Duodenal mucosa (tissue), 2 donors: ENCODE results near the gene ZNF629.

ENCODE experiments used
- H3K27ac ChIP-seq: one replicate; pipeline ENCODE4 v1.7.0; 2013; ENCODE audit warnings: low read depth, low read length
- H3K27me3 ChIP-seq, 2 donors: one replicate each; pipeline ENCODE4 v1.7.0; 2013; ENCODE audit warnings: low read length in 2 of 2, control low read depth in 1 of 2; ENCODE audit not compliant: insufficient read depth in 2 of 2, control insufficient read depth in 1 of 2
- H3K36me3 ChIP-seq, 2 donors: one replicate each; pipeline ENCODE4 v1.7.0; 2013; ENCODE audit warnings: low read length in 2 of 2, control low read depth in 1 of 2; ENCODE audit not compliant: insufficient read depth in 2 of 2, control insufficient read depth in 1 of 2
- H3K4me1 ChIP-seq, 2 donors: one replicate each; pipeline ENCODE4 v1.7.0; 2013; ENCODE audit warnings: low read length in 2 of 2, control low read depth in 1 of 2; ENCODE audit not compliant: insufficient read depth in 2 of 2, control insufficient read depth in 1 of 2
- H3K4me3 ChIP-seq, 2 donors: one replicate each; pipeline ENCODE4 v1.7.0; 2013; ENCODE audit warnings: low read length in 2 of 2, low read depth in 1 of 2
- H3K9ac ChIP-seq, 2 donors: one replicate each; pipeline ENCODE4 v1.7.0; 2013; ENCODE audit warnings: low read length in 2 of 2, low read depth in 1 of 2
- H3K9me3 ChIP-seq, 2 donors: one replicate each; pipeline ENCODE4 v1.7.0; 2013; ENCODE audit warnings: low read length in 2 of 2, control low read depth in 1 of 2; ENCODE audit not compliant: control insufficient read depth in 1 of 2

The ZNF629 gene

GRCh38 chr16:30786115-30786935 lies 680 bp downstream of the ZNF629 start:
- Histone ChIP-seq H3K27ac (no peak overlapping the region), H3K4me3 (peak overlapping the region; percentile 88 to 91), H3K36me3 (peaks cover 5 to 19% of the 10 kb centered on the region in 2 donors), H3K4me1 (peaks cover 11 to 17% of the 10 kb centered on the region in 2 donors), H3K9ac (peak overlapping the region in 1 of 2 donors; percentile 80), H3K9me3 (no peaks in the 10 kb centered on the region), H3K27me3 (no peaks in the 10 kb centered on the region)

DNA sequence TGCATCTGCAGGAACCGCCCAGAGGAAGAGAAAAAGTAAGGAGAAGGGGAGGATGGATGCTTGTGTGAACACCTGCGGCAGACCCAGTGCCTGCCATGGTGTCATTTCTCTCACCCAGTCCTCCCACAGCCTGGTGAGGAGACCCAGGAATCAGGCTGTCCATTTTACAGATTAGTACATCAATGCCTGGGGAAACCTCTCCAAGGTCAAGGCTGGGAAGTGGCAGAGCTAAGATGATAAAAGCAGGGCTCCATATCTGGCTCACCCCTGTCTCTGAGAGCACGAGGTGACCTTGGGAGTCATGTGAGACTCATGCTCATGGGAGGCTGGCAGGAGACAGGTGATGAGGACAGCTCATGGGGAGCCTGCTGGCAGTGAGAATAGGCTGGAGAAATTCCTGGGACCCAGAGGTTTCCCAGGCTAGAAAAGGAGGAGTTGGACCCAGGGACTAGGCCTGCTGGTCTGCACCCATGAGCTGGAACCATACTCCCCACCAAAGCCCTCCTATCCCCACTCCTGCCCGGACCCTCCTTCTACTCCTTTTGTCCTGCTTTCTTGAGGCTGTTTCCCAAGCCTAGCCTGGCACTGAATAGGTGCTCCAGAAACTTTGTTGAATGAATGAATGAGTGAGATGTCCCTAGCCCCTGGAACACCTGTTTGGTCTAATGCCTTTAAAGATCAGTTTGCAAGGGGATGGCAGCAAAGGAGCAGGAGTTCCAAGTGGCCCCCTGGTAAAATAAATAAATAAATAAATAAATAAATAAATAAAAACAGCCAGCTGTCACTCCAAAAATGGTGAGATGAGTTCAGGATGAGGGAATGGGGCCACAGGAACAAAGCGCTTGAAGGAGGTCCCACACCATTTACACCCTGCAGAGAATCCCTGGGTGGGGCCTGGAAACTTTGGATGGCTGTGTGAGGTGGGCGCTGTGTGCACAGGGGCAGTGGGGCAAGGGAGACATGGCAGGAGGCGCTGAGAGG lies 1.6 kb downstream of the ZNF629 start:
- peak overlapping the region in 1 of 2 donors; percentile 59 for H3K9ac ChIP-seq

GRCh38 chr16:30784215-30784614 lies 2.8 kb downstream of the ZNF629 start:
- Histone ChIP-seq H3K9ac (no peak overlapping the region), H3K36me3 (peaks cover 5 to 25% of the 10 kb centered on the region in 2 donors), H3K9me3 (no peaks in the 10 kb centered on the region), H3K27me3 (no peaks in the 10 kb centered on the region), H3K27ac (no peak overlapping the region), H3K4me1 (peaks cover 11 to 17% of the 10 kb centered on the region in 2 donors), H3K4me3 (no peak overlapping the region)

More for the DNA sequence above, 1.6 kb downstream of the ZNF629 start:
- no peaks in the 10 kb centered on the region for H3K27me3 ChIP-seq
- H3K4me3 ChIP-seq: peak overlapping the region; percentile 78 to 91
- H3K36me3 ChIP-seq: peaks cover 5 to 20% of the 10 kb centered on the region in 2 donors
- no peak overlapping the region for H3K27ac ChIP-seq
- peaks cover 11 to 17% of the 10 kb centered on the region in 2 donors for H3K4me1 ChIP-seq
- no peaks in the 10 kb centered on the region for H3K9me3 ChIP-seq

DNA sequence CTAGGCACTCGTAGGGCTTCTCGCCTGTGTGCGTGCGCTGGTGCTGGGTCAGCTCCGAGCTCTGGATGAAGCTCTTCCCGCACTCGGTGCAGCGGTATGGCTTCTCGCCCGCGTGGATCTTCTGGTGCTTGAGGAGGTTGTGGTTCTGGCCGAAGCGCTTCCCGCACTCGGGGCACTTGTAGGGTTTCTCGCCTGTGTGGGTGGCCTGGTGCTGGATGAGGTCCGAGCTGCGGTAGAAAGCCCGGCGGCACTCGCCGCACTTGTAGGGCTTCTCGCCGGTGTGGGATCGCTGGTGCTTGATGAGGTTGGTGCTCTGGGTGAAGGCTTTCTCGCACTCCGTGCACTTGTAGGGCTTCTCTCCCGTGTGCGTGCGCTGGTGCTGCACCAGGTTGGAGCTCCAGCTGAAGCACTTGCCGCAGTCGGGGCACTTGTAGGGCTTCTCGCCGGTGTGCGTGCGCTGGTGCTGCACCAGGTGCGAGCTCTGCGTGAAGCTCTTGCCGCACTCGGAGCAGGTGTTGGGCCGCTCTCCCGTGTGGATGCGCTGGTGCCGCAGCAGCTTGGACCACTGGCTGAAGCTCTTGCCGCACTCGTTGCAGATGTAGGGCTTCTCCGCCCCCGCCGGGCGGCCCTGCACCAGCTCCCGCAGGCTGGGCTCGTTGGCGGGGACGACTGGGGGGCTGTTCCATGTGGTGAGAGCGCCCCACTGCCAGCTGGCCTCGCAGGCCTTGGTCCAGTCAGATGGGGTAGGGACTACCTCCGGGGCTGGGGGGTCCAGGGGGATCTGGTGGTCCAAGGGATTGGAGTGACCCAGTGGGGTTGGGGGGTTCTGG lies 3.5 kb downstream of the ZNF629 start:
- H3K9me3 ChIP-seq: no peaks in the 10 kb centered on the region
- H3K4me3 ChIP-seq: no peak overlapping the region
- H3K9ac ChIP-seq: no peak overlapping the region
- H3K4me1 ChIP-seq: peaks cover 11 to 17% of the 10 kb centered on the region in 2 donors
- H3K36me3 ChIP-seq: peaks cover 5 to 25% of the 10 kb centered on the region in 2 donors
- H3K27me3 ChIP-seq: no peaks in the 10 kb centered on the region
- H3K27ac ChIP-seq: no peak overlapping the region

GRCh38 chr16:30782486-30783279 lies 4.3 kb downstream of the ZNF629 start:
- no peak overlapping the region for H3K9ac ChIP-seq
- no peaks in the 10 kb centered on the region for H3K27me3 ChIP-seq
- no peak overlapping the region for H3K4me3 ChIP-seq
- H3K27ac ChIP-seq: no peak overlapping the region
- H3K36me3 ChIP-seq: peaks cover 5 to 25% of the 10 kb centered on the region in 2 donors
- H3K9me3 ChIP-seq: no peaks in the 10 kb centered on the region
- peaks cover 8 to 12% of the 10 kb centered on the region in 2 donors for H3K4me1 ChIP-seq

GRCh38 chr16:30780549-30780948 lies 6.5 kb downstream of the ZNF629 start:
- peaks cover 12 to 13% of the 10 kb centered on the region in 2 donors for H3K4me1 ChIP-seq
- H3K9ac ChIP-seq: no peak overlapping the region
- H3K36me3 ChIP-seq: peaks cover 5 to 25% of the 10 kb centered on the region in 2 donors
- no peak overlapping the region for H3K4me3 ChIP-seq
- no peaks in the 10 kb centered on the region for H3K9me3 ChIP-seq
- no peaks in the 10 kb centered on the region for H3K27me3 ChIP-seq
- H3K27ac ChIP-seq: no peak overlapping the region

DNA sequence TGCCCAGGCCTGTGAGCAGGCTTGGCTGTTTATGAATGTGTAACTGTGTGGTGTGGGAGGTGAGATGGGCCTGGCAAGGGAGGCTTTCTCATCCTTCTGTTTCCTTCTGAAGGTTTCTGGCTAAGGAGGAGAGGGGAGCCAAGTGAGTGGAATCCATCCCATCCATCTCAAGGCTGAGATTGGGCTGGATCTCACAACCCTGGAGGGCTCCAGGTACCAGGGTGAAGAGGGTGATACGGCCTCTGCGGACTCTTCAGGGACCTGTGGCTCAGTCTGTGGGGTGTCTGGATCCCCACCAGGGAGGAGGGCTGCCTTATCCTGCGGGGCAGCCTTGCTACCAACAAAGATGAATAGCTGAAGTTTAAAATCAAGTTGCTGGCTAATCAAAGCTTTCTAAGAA lies 7.0 kb downstream of the ZNF629 start:
- no peak overlapping the region for H3K9ac ChIP-seq
- no peaks in the 10 kb centered on the region for H3K9me3 ChIP-seq
- no peak overlapping the region for H3K4me3 ChIP-seq
- no peaks in the 10 kb centered on the region for H3K27me3 ChIP-seq
- H3K4me1 ChIP-seq: peaks cover 12 to 16% of the 10 kb centered on the region in 2 donors
- H3K36me3 ChIP-seq: peaks cover 5 to 25% of the 10 kb centered on the region in 2 donors
- no peak overlapping the region for H3K27ac ChIP-seq

- H3K4me1 ChIP-seq: peaks cover 16 to 20% of the 10 kb centered on the region in 2 donors
These were observed 7.4 kb downstream of the ZNF629 start for GRCh38 chr16:30779596-30779995.

More at GRCh38 chr16:30779596-30779995, 7.4 kb downstream of the ZNF629 start:
- Histone ChIP-seq H3K36me3 (peaks cover 5 to 28% of the 10 kb centered on the region in 2 donors), H3K27me3 (no peaks in the 10 kb centered on the region), H3K9ac (no peak overlapping the region), H3K4me3 (no peak overlapping the region), H3K27ac (no peak overlapping the region), H3K9me3 (no peaks in the 10 kb centered on the region)
